ENCODE results near the gene HDAC9. TPM values are rescaled to one million over a fixed set of nuclear protein-coding genes. Genes with fewer than 3 reads are reported as not detected.
A peak's percentile ranks its signal among the peaks of the same experiment; 100 is the strongest.
"Not testable (repeated sequence)": the region's sequence is repeated elsewhere in the genome, so short reads cannot be mapped to it uniquely, and the experiment has no call there.

HDAC9 gene
- total and polyA plus RNA-seq, 7 experiments from 2014 or later, result 0.08 to 32.1 (median 0.30) TPM

- H3K36me3 ChIP-seq (ENCODE audit: control insufficient read depth in 2 of 3, insufficient read depth in 3 of 3, low read length in 3 of 3), result no peaks in the 10 kb centered on the region
- H3K27me3 ChIP-seq (ENCODE audit: control insufficient read depth in 2 of 2, insufficient read depth in 2 of 2, low read length in 2 of 2), result no peaks in the 10 kb centered on the region
- intact Hi-C loops (cut with micrococcal nuclease), result no loop called here
- no peak overlapping the region for H3K27ac ChIP-seq (ENCODE audit: low read depth, low read length)
- H3K4me3 Mint-ChIP-seq, result no peak overlapping the region
- H3K9me3 Mint-ChIP-seq, result peaks cover 0 to 25% (median 5%) of the 10 kb centered on the region in 11 donors
- no peaks in the 10 kb centered on the region for H3K4me1 Mint-ChIP-seq
- H3K4me1 ChIP-seq (ENCODE audit: control insufficient read depth in 2 of 2, insufficient read depth in 2 of 2, low read length in 2 of 2), result no peaks in the 10 kb centered on the region
- no peak overlapping the region for H3K27ac Mint-ChIP-seq
- ATAC-seq (no peak), DNase-seq (no peak)
- ChIA-PET POLR2A (no interaction called here), CTCF (no interaction called here)
- no peak overlapping the region for H3K4me3 ChIP-seq (ENCODE audit: low read length)
- no peaks in the 10 kb centered on the region for H3K9me3 ChIP-seq (ENCODE audit: control insufficient read depth in 2 of 3, low read length in 3 of 3)
- H3K36me3 Mint-ChIP-seq, result no peaks in the 10 kb centered on the region
- H3K27me3 Mint-ChIP-seq, result no peaks in the 10 kb centered on the region
Observed at GRCh38 chr7:19020711-19021110, 525.2 kb downstream of the HDAC9 start.

- POLR2A ChIA-PET, result no interaction called here
- no peaks in the 10 kb centered on the region for H3K9me3 ChIP-seq (ENCODE audit: control insufficient read depth in 2 of 3, low read length in 3 of 3)
- H3K27ac ChIP-seq (ENCODE audit: low read depth, low read length), result no peak overlapping the region
- Mint-ChIP-seq H3K27ac (no peak overlapping the region), H3K9me3 (peaks cover 0 to 8% (median 2%) of the 10 kb centered on the region in 11 donors), H3K4me1 (no peaks in the 10 kb centered on the region), H3K36me3 (no peaks in the 10 kb centered on the region), H3K27me3 (no peaks in the 10 kb centered on the region), H3K4me3 (no peak overlapping the region)
- no peak for ATAC-seq
- intact Hi-C loops (cut with micrococcal nuclease), result no loop called here
- H3K4me3 ChIP-seq (ENCODE audit: low read length), result no peak overlapping the region
- no peak for DNase-seq
- H3K27me3 ChIP-seq (ENCODE audit: control insufficient read depth in 2 of 2, insufficient read depth in 2 of 2, low read length in 2 of 2), result no peaks in the 10 kb centered on the region
- no peaks in the 10 kb centered on the region for H3K36me3 ChIP-seq (ENCODE audit: control insufficient read depth in 2 of 3, insufficient read depth in 3 of 3, low read length in 3 of 3)
- CTCF ChIA-PET, result no interaction called here
- no peaks in the 10 kb centered on the region for H3K4me1 ChIP-seq (ENCODE audit: control insufficient read depth in 2 of 2, insufficient read depth in 2 of 2, low read length in 2 of 2)
Observed at GRCh38 chr7:19023477-19023876, 527.9 kb downstream of the HDAC9 start.

GRCh38 chr7:19024261-19024660 lies 528.7 kb downstream of the HDAC9 start:
- H3K4me1 ChIP-seq (ENCODE audit: control insufficient read depth in 2 of 2, insufficient read depth in 2 of 2, low read length in 2 of 2), result no peaks in the 10 kb centered on the region
- no peaks in the 10 kb centered on the region for H3K9me3 ChIP-seq (ENCODE audit: control insufficient read depth in 2 of 3, low read length in 3 of 3)
- H3K36me3 Mint-ChIP-seq, result no peaks in the 10 kb centered on the region
- no peaks in the 10 kb centered on the region for H3K27me3 ChIP-seq (ENCODE audit: control insufficient read depth in 2 of 2, insufficient read depth in 2 of 2, low read length in 2 of 2)
- H3K27ac Mint-ChIP-seq, result no peak overlapping the region
- no peak for ATAC-seq
- no peaks in the 10 kb centered on the region for H3K36me3 ChIP-seq (ENCODE audit: control insufficient read depth in 2 of 3, insufficient read depth in 3 of 3, low read length in 3 of 3)
- no peak for DNase-seq
- H3K4me1 Mint-ChIP-seq, result no peaks in the 10 kb centered on the region
- ChIA-PET POLR2A (no interaction called here), CTCF (no interaction called here)
- H3K4me3 Mint-ChIP-seq, result no peak overlapping the region
- peaks cover 0 to 9% (median 3%) of the 10 kb centered on the region in 11 donors for H3K9me3 Mint-ChIP-seq
- intact Hi-C loops (cut with micrococcal nuclease), result no loop called here
- H3K27me3 Mint-ChIP-seq, result no peaks in the 10 kb centered on the region
- no peak overlapping the region for H3K27ac ChIP-seq (ENCODE audit: low read depth, low read length)
- no peak overlapping the region for H3K4me3 ChIP-seq (ENCODE audit: low read length)

GRCh38 chr7:19026888-19027287 lies 531.3 kb downstream of the HDAC9 start:
- no peaks in the 10 kb centered on the region for H3K36me3 Mint-ChIP-seq
- Histone ChIP-seq H3K9me3 (ENCODE audit: control insufficient read depth in 2 of 3, low read length in 3 of 3) (no peaks in the 10 kb centered on the region), H3K27me3 (ENCODE audit: control insufficient read depth in 2 of 2, insufficient read depth in 2 of 2, low read length in 2 of 2) (no peaks in the 10 kb centered on the region), H3K27ac (ENCODE audit: low read depth, low read length) (no peak overlapping the region), H3K4me3 (ENCODE audit: low read length) (no peak overlapping the region), H3K4me1 (ENCODE audit: control insufficient read depth in 2 of 2, insufficient read depth in 2 of 2, low read length in 2 of 2) (no peaks in the 10 kb centered on the region), H3K36me3 (ENCODE audit: control insufficient read depth in 2 of 3, insufficient read depth in 3 of 3, low read length in 3 of 3) (no peaks in the 10 kb centered on the region)
- CTCF ChIA-PET, result no interaction called here
- no peak for ATAC-seq
- no peak overlapping the region for H3K4me3 Mint-ChIP-seq
- no peak for DNase-seq
- intact Hi-C loops (cut with micrococcal nuclease), result no loop called here
- no peak overlapping the region for H3K27ac Mint-ChIP-seq
- H3K9me3 Mint-ChIP-seq, result peaks cover 0 to 14% (median 3%) of the 10 kb centered on the region in 11 donors
- H3K4me1 Mint-ChIP-seq, result no peaks in the 10 kb centered on the region
- POLR2A ChIA-PET, result no interaction called here
- H3K27me3 Mint-ChIP-seq, result no peaks in the 10 kb centered on the region

- no peaks in the 10 kb centered on the region for H3K36me3 Mint-ChIP-seq
- H3K27ac ChIP-seq (ENCODE audit: low read depth, low read length), result no peak overlapping the region
- no peaks in the 10 kb centered on the region for H3K4me1 Mint-ChIP-seq
- H3K27me3 ChIP-seq (ENCODE audit: control insufficient read depth in 2 of 2, insufficient read depth in 2 of 2, low read length in 2 of 2), result no peaks in the 10 kb centered on the region
- H3K4me3 ChIP-seq (ENCODE audit: low read length), result no peak overlapping the region
- no peaks in the 10 kb centered on the region for H3K36me3 ChIP-seq (ENCODE audit: control insufficient read depth in 2 of 3, insufficient read depth in 3 of 3, low read length in 3 of 3)
- ChIA-PET POLR2A (no interaction called here), CTCF (no interaction called here)
- intact Hi-C loops (cut with micrococcal nuclease), result no loop called here
- H3K27me3 Mint-ChIP-seq, result no peaks in the 10 kb centered on the region
- H3K4me1 ChIP-seq (ENCODE audit: control insufficient read depth in 2 of 2, insufficient read depth in 2 of 2, low read length in 2 of 2), result no peaks in the 10 kb centered on the region
- no peak overlapping the region for H3K27ac Mint-ChIP-seq
- DNase-seq (no peak), ATAC-seq (no peak)
- H3K9me3 ChIP-seq (ENCODE audit: control insufficient read depth in 2 of 3, low read length in 3 of 3), result no peaks in the 10 kb centered on the region
- H3K9me3 Mint-ChIP-seq, result peaks cover 0 to 29% (median 7%) of the 10 kb centered on the region in 11 donors
- no peak overlapping the region for H3K4me3 Mint-ChIP-seq
Observed at GRCh38 chr7:19030281-19030680, 534.7 kb downstream of the HDAC9 start.

GRCh38 chr7:19032942-19033341 lies 537.4 kb downstream of the HDAC9 start:
- intact Hi-C loops (cut with micrococcal nuclease); H3K9me3 ChIP-seq (ENCODE audit: control insufficient read depth in 2 of 3, low read length in 3 of 3); H3K27me3 Mint-ChIP-seq; H3K27ac ChIP-seq (ENCODE audit: low read depth, low read length); H3K27ac Mint-ChIP-seq; ATAC-seq; H3K36me3 Mint-ChIP-seq; H3K4me1 ChIP-seq (ENCODE audit: control insufficient read depth in 2 of 2, insufficient read depth in 2 of 2, low read length in 2 of 2); POLR2A ChIA-PET; H3K4me3 Mint-ChIP-seq; CTCF ChIA-PET; H3K4me1 Mint-ChIP-seq; H3K4me3 ChIP-seq (ENCODE audit: low read length); H3K27me3 ChIP-seq (ENCODE audit: control insufficient read depth in 2 of 2, insufficient read depth in 2 of 2, low read length in 2 of 2); H3K36me3 ChIP-seq (ENCODE audit: control insufficient read depth in 2 of 3, insufficient read depth in 3 of 3, low read length in 3 of 3); DNase-seq: not testable (repeated sequence)
- H3K9me3 Mint-ChIP-seq, result peaks cover 0 to 41% (median 12%) of the 10 kb centered on the region in 11 donors

GRCh38 chr7:19051767-19052375 lies 556.3 kb downstream of the HDAC9 start:
- no peak overlapping the region for H3K4me3 Mint-ChIP-seq
- H3K4me1 Mint-ChIP-seq, result no peaks in the 10 kb centered on the region
- peak in 3 of 9 donors; percentile 1 to 26 (median 3) for DNase-seq
- H3K27ac Mint-ChIP-seq, result no peak overlapping the region
- no peaks in the 10 kb centered on the region for H3K4me1 ChIP-seq (ENCODE audit: control insufficient read depth in 2 of 2, insufficient read depth in 2 of 2, low read length in 2 of 2)
- ChIA-PET CTCF (no interaction called here), POLR2A (no interaction called here)
- intact Hi-C loops (cut with micrococcal nuclease), result loop anchor here (10.0 kb wide), 4 partner anchors 297 to 697 kb away; no protein-coding TSS in a partner anchor
- no peak overlapping the region for H3K27ac ChIP-seq (ENCODE audit: low read depth, low read length)
- no peaks in the 10 kb centered on the region for H3K36me3 ChIP-seq (ENCODE audit: control insufficient read depth in 2 of 3, insufficient read depth in 3 of 3, low read length in 3 of 3)
- no peak overlapping the region for H3K4me3 ChIP-seq (ENCODE audit: low read length)
- H3K9me3 ChIP-seq (ENCODE audit: control insufficient read depth in 2 of 3, low read length in 3 of 3), result no peaks in the 10 kb centered on the region
- peaks cover 0 to 23% (median 6%) of the 10 kb centered on the region in 11 donors for H3K9me3 Mint-ChIP-seq
- H3K27me3 Mint-ChIP-seq, result no peaks in the 10 kb centered on the region
- no peaks in the 10 kb centered on the region for H3K27me3 ChIP-seq (ENCODE audit: control insufficient read depth in 2 of 2, insufficient read depth in 2 of 2, low read length in 2 of 2)
- H3K36me3 Mint-ChIP-seq, result no peaks in the 10 kb centered on the region
- ATAC-seq, result peak; percentile 36
